GM12878 (cell line): Measurements from ENCODE around the gene ME3.

Experiments
- ATF2 ChIP-seq: IDR thresholded peaks from 2 replicates; pipeline ENCODE4 v1.6.1; 2012; ENCODE audit warnings: low read length, inconsistent platforms
- CREM ChIP-seq: IDR thresholded peaks from 2 replicates; pipeline ENCODE4 v1.6.1; 2014; ENCODE audit warnings: antibody characterized with exemption, low read depth
- MYC ChIP-seq: IDR thresholded peaks from 2 replicates; pipeline ENCODE4 v1.6.1; 2011; ENCODE audit warnings: mild to moderate bottlenecking, low read length, moderate library complexity, inconsistent platforms; ENCODE audit not compliant: insufficient read depth, insufficient replicate concordance, insufficient read length, severe bottlenecking
- NFIC ChIP-seq: IDR thresholded peaks from 2 replicates; pipeline ENCODE4 v1.6.1; 2012; ENCODE audit warnings: low read depth, mild to moderate bottlenecking, inconsistent platforms, low read length, moderate library complexity
- POLR2A ChIP-seq: IDR thresholded peaks from 2 replicates; pipeline ENCODE4 v1.6.1; 2011; ENCODE audit warnings: low read depth, mild to moderate bottlenecking, low read length
- POLR2AphosphoS5 ChIP-seq: IDR thresholded peaks from 2 replicates; pipeline ENCODE4 v1.6.1; 2011; ENCODE audit warnings: mild to moderate bottlenecking, low read length, inconsistent platforms
- RELA ChIP-seq: fragments of 450-650 bp; IDR thresholded peaks from 2 replicates; pipeline ENCODE4 v1.8.0; 2014; ENCODE audit warnings: borderline replicate concordance; ENCODE audit not compliant: partially characterized antibody
- SUZ12 ChIP-seq: fragments of 200-600 bp; sonication (generic); IDR thresholded peaks from one replicate; pipeline ENCODE4 v1.6.1; 2018; ENCODE audit warnings: antibody characterized with exemption, mild to moderate bottlenecking; ENCODE audit not compliant: unreplicated experiment
- TF ChIP-seq, protein P1 (sequence below): IDR thresholded peaks from 2 replicates; pipeline ENCODE4 v1.6.1; 2011; ENCODE audit warnings: low read depth, mild to moderate bottlenecking, low read length, moderate library complexity, borderline replicate concordance; ENCODE audit errors: extremely low read depth
- TF ChIP-seq, protein P2 (sequence below), 3 experiments: IDR thresholded peaks in 2 of 3; conservative IDR thresholded peaks in 1 of 3; 2 replicates each; pipeline ENCODE4 v1.5.1; 2011; ENCODE audit warnings: low read depth in 3 of 3, low read length in 3 of 3, mild to moderate bottlenecking in 3 of 3, control low read depth in 2 of 3, moderate library complexity in 2 of 3, inconsistent platforms in 1 of 3, mixed read lengths in 1 of 3; ENCODE audit not compliant: control insufficient read depth in 2 of 3, insufficient read depth in 1 of 3; ENCODE audit errors: extremely low read depth in 1 of 3

DNA sequence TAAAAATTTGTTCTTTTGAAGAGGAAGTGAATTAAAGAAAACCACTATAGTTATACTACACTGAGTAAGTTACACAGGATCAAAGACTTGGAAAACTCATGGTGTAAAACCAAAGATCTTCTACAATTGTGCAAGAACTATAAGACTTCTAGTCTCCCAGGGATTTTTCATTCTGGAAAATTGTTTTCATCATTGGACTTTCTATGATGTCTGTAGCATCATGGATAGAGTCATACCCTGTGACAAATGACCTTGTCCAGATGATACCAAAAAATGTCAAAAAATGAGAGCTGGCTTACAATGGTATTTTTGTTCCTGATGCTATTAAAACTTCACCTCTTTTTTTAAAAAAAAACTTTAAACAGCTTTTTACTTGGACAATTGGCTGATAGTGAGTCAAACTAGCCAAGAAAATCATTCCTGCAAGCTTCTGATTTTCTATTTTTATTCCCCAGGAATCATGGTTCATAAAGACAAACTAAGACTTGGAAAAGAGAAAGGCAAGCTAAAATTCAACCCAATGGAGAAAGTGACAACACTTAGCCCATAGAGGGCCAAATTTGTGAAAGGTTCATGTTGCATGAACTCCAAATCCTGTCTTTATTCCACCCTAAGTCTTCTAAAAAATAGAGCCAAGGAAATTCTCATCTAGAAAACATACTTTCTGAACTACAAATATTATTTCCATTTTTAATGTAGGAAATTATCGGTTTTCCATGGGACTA is 30.7 kb downstream of the ME3 start:
- no peak for TF ChIP-seq RELA
- no peak for TF ChIP-seq NFIC
- no peak for TF ChIP-seq ATF2
- TF ChIP-seq POLR2AphosphoS5 = no peak
- TF ChIP-seq, protein P1, sequence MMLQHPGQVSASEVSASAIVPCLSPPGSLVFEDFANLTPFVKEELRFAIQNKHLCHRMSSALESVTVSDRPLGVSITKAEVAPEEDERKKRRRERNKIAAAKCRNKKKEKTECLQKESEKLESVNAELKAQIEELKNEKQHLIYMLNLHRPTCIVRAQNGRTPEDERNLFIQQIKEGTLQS = no peak
- TF ChIP-seq SUZ12 = no peak
- no peak for TF ChIP-seq CREM
- TF ChIP-seq, protein P2, sequence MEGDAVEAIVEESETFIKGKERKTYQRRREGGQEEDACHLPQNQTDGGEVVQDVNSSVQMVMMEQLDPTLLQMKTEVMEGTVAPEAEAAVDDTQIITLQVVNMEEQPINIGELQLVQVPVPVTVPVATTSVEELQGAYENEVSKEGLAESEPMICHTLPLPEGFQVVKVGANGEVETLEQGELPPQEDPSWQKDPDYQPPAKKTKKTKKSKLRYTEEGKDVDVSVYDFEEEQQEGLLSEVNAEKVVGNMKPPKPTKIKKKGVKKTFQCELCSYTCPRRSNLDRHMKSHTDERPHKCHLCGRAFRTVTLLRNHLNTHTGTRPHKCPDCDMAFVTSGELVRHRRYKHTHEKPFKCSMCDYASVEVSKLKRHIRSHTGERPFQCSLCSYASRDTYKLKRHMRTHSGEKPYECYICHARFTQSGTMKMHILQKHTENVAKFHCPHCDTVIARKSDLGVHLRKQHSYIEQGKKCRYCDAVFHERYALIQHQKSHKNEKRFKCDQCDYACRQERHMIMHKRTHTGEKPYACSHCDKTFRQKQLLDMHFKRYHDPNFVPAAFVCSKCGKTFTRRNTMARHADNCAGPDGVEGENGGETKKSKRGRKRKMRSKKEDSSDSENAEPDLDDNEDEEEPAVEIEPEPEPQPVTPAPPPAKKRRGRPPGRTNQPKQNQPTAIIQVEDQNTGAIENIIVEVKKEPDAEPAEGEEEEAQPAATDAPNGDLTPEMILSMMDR (IDR thresholded peaks at IDR 0.05 in 2 of 3, conservative IDR thresholded peaks at IDR 0.05 in 1 of 3; ENCODE audit: control insufficient read depth in 2 of 3, extremely low read depth in 1 of 3, insufficient read depth in 1 of 3, low read depth in 3 of 3, low read length in 3 of 3) = no peak
- TF ChIP-seq MYC = no peak
- no peak for TF ChIP-seq POLR2A
